BE2C (cell line): ENCODE results near the gene HAUS5. TPM values are rescaled to one million over a fixed set of nuclear protein-coding genes. Genes with fewer than 3 reads are reported as not detected.

Experiments
- DNase-seq: peaks from one replicate; pipeline ENCODE4 v3.0.0-alpha.2; 2020
- H3K27me3 ChIP-seq: fragments of 250-450 bp; sonication (Bioruptor Pico); 2 replicates; pipeline ENCODE4 v1.5.1; 2020; ENCODE audit warnings: mild to moderate bottlenecking
- H3K36me3 ChIP-seq: fragments of 250-450 bp; sonication (Bioruptor Pico); 2 replicates; pipeline ENCODE4 v1.5.1; 2020; ENCODE audit warnings: mild to moderate bottlenecking
- H3K4me1 ChIP-seq: fragments of 250-450 bp; sonication (Bioruptor Pico); 2 replicates; pipeline ENCODE4 v1.5.1; 2020
- H3K4me3 ChIP-seq: 2 replicates; pipeline ENCODE4 v1.5.1; 2011; ENCODE audit warnings: low read depth, low read length
- H3K9me3 ChIP-seq: fragments of 250-450 bp; sonication (Bioruptor Pico); 2 replicates; pipeline ENCODE4 v1.5.1; 2020
- polyA plus RNA-seq: library from polyadenylated mRNA; unstranded; fragments of >200 nt; gene quantifications from one replicate; pipeline ENCODE4 v1.2.1, GENCODE V29; 2012; ENCODE audit warnings: low read depth, missing spikeins; ENCODE audit not compliant: insufficient read length, insufficient read depth
- TF ChIP-seq, protein P1 (sequence below): IDR thresholded peaks from 2 replicates; pipeline ENCODE4 v1.5.1; 2012; ENCODE audit warnings: mild to moderate bottlenecking, low read depth, low read length

The HAUS5 gene, protein sequence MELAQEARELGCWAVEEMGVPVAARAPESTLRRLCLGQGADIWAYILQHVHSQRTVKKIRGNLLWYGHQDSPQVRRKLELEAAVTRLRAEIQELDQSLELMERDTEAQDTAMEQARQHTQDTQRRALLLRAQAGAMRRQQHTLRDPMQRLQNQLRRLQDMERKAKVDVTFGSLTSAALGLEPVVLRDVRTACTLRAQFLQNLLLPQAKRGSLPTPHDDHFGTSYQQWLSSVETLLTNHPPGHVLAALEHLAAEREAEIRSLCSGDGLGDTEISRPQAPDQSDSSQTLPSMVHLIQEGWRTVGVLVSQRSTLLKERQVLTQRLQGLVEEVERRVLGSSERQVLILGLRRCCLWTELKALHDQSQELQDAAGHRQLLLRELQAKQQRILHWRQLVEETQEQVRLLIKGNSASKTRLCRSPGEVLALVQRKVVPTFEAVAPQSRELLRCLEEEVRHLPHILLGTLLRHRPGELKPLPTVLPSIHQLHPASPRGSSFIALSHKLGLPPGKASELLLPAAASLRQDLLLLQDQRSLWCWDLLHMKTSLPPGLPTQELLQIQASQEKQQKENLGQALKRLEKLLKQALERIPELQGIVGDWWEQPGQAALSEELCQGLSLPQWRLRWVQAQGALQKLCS
- polyA plus RNA-seq: 24.5 TPM

DNA sequence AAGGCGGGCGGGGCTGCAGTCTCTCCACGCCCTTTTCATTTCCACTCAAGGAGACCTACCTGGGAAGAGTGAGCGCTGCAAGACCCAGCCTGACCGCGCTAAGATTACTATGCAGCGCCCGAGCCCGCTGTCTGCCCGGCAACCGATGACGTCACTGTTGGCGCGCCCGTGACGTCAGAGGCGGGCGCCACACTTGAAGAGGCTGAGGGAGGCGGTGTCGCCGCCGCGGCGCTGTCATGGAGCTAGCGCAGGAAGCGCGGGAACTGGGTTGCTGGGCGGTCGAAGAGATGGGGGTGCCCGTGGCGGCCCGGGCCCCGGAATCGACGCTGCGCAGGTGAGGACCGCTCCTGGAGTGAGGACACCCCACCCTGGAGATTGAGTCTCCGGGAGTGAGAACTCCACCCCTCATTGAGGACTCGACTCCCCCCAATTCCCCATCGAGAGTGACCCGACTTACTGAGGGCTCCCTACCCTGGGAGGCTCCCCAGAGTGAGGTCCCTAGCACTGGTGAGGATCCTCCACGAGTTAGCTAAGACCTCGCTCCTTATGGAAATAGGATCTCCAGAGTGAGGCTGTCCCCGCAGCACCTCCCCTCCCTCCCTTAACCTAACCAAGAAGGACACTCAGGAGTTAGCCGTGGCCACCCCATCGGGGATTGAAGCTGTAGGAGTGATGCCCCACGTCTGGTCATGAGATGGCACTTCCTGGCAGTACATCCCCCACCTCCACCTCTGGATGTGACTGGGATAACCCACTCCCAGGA, at the start of gene HAUS5:
Gene HAUS5, plus strand, starts transcription at position 177 of the 763 bp plus-strand sequence. Its CDS starts 60 bp downstream, at position 237.
- no peaks in the 10 kb centered on the region; the same call in 1 of the 2 replicates for H3K9me3 ChIP-seq
- H3K36me3 ChIP-seq: peaks cover 11% of the 10 kb centered on the region
- DNase-seq: peak; percentile 95
- H3K4me1 ChIP-seq: no peaks in the 10 kb centered on the region
- TF ChIP-seq, protein P1, sequence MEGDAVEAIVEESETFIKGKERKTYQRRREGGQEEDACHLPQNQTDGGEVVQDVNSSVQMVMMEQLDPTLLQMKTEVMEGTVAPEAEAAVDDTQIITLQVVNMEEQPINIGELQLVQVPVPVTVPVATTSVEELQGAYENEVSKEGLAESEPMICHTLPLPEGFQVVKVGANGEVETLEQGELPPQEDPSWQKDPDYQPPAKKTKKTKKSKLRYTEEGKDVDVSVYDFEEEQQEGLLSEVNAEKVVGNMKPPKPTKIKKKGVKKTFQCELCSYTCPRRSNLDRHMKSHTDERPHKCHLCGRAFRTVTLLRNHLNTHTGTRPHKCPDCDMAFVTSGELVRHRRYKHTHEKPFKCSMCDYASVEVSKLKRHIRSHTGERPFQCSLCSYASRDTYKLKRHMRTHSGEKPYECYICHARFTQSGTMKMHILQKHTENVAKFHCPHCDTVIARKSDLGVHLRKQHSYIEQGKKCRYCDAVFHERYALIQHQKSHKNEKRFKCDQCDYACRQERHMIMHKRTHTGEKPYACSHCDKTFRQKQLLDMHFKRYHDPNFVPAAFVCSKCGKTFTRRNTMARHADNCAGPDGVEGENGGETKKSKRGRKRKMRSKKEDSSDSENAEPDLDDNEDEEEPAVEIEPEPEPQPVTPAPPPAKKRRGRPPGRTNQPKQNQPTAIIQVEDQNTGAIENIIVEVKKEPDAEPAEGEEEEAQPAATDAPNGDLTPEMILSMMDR: 0 out of 2 replicates have a peak, but pooled peaks have one; percentile 5
- H3K27me3 ChIP-seq: no peaks in the 10 kb centered on the region
- peak within 1 kb of the TSS; percentile 97 for H3K4me3 ChIP-seq

DNA sequence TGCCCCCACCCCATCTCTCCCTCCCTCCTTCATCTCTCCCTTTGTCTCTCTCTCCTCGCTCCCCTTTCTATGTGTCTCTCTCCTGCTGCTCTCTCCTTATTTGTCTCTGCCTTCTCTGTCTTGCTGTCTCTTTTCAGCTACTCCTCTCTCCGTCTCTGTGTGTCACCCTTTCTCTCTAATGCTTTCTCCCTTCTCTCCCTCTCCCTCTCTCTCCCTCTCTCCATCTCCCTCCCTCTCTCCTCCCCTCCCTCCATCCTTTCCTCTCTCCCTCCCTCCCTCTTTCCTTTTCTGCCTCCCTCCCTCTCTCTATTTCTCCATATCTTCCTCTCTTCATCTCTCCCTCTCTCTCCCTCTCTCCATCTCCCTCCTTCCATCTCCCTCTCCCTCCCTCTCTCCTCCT, 49.8 kb upstream of the HAUS5 start:
- H3K4me1 ChIP-seq: no peaks in the 10 kb centered on the region
- DNase-seq: no peak
- H3K4me3 ChIP-seq: no peak overlapping the region
- H3K36me3 ChIP-seq: no peaks in the 10 kb centered on the region
- TF ChIP-seq, protein P1: no peak
- peaks cover 18% of the 10 kb centered on the region; the same call in 1 of the 2 replicates for H3K27me3 ChIP-seq
- H3K9me3 ChIP-seq: no peaks in the 10 kb centered on the region

DNA sequence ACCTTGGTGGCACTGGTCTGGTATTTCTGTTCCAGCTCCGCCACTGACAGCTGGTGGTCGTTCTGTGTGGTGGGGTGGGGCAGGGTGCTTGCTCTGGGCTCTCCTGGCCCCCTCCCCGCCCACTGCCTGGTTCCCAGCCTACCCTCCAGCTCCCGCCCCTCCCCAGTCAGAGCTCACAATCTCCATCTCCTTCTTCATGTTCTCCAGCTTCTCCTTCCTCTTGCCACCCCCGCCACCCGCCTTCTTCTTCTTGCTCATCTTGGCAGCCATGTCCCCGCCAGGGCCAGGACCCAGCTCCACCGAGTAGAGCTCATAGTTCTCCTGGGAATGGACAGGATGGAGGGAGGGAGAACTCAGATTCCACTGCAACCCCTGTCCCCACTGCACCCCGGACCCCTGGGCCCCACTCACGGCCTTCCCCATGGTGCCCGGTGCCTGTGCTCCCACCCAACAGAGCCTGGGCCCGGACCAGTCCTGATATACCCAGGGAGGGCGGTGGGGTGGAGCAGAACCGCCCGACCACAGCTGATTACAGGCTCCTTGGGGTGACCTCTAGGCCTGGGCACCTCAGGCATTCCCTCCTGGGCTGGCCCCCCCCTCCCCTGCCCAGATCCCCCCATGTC, 49.2 kb upstream of the HAUS5 start, which contains the start of gene ATP4A:
Gene ATP4A, minus strand, starts transcription at position 452 of the 623 bp plus-strand sequence. Its CDS starts 29 bp downstream, at position 423.
- TF ChIP-seq, protein P1: no peak
- peaks cover 23% of the 10 kb centered on the region; the same call in 1 of the 2 replicates for H3K27me3 ChIP-seq

DNA sequence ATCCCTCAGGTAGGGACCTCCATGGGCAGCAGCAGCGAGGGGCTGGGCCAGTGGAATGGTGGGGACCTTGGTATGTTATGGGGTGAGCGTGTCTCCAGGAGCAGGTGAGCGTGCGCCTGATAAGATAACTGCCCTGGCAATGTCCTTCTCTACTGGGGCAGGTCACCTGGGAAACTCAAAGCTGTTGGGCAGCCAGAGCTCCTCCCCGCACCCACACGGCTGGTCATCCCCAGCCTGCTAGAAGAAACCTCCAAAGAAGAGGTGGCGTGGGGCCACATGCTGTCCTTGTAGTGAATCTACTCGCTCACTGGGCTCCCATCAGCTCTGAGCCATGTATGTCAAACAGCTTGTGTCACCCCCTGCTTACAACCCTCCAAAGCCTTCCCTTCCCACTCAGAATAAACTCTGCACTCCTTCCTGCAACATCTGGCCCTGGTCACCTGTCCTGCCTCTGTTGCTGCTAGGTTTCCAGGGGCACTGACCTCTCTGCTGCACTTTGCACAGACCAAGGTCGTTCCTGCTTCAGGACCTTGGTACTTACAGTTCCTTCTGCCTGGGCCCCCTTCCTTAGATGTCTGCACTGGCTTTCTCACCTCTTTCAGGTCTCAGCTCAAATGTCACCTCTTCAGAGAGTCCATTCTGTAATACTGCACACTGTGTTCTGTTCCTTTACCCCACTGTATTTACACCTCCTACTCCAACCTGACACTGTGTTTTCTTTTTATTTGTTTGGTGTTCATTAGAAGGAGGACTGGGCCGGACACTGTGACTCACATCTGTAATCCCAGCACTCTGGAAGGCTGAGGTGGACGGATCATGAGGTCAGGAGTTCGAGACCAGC, 47.3 kb upstream of the HAUS5 start:
- H3K4me3 ChIP-seq: no peak overlapping the region
- DNase-seq: no peak
- H3K4me1 ChIP-seq: no peaks in the 10 kb centered on the region
- no peaks in the 10 kb centered on the region for H3K9me3 ChIP-seq
- TF ChIP-seq, protein P1: no peak
- H3K27me3 ChIP-seq: peaks cover 19% of the 10 kb centered on the region; the same call in 1 of the 2 replicates
- H3K36me3 ChIP-seq: no peaks in the 10 kb centered on the region

More for the DNA sequence above, 49.2 kb upstream of the HAUS5 start, which contains the start of gene ATP4A:
- no peaks in the 10 kb centered on the region for H3K4me1 ChIP-seq
- no peaks in the 10 kb centered on the region for H3K9me3 ChIP-seq
- no peaks in the 10 kb centered on the region for H3K36me3 ChIP-seq
- no peak for DNase-seq
- H3K4me3 ChIP-seq: no peak within 1 kb of the TSS

DNA sequence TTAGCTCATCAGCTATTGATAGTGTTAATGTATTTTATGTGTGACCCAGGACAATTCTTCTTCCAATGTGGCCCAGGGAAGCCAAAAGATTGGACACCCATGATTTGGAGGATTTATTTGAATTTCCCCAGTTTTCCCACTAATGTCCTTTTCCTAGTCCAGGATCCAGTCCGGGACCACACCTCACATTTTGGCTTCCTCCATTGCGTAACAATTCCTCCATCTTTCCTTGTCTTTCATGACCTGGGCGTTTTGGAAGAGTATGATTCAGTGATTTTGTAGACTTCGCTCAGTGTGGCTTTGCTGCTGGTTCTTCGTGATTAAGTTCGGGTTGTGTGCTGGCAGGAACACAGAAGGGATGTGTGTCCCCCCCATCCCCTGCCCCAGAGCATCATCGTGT, 45.8 kb upstream of the HAUS5 start:
- no peak overlapping the region for H3K4me3 ChIP-seq
- no peak for DNase-seq
- H3K27me3 ChIP-seq: peaks cover 19% of the 10 kb centered on the region; the same call in 1 of the 2 replicates
- no peaks in the 10 kb centered on the region for H3K9me3 ChIP-seq
- TF ChIP-seq, protein P1: no peak
- no peaks in the 10 kb centered on the region for H3K4me1 ChIP-seq
- no peaks in the 10 kb centered on the region for H3K36me3 ChIP-seq
